ENCODE results near the gene DYNLRB1. TPM values are rescaled to one million over a fixed set of nuclear protein-coding genes. Genes with fewer than 3 reads are reported as not detected.

The DYNLRB1 gene
- total and polyA plus RNA-seq, 4 donors, result 15.8 to 66.9 (median 44.8) TPM

GRCh38 chr20:34500823-34501222, 15.4 kb upstream of the DYNLRB1 start:
- H3K9ac ChIP-seq (ENCODE audit: low read depth in 1 of 2, low read length in 2 of 2), result no peak overlapping the region
- H3K9me3 ChIP-seq (ENCODE audit: control insufficient read depth in 4 of 4, low read length in 3 of 4), result no peaks in the 10 kb centered on the region
- no peak for DNase-seq (ENCODE audit: low spot score)
- no peaks in the 10 kb centered on the region for H3K27me3 ChIP-seq (ENCODE audit: control insufficient read depth in 4 of 4, insufficient read depth in 4 of 4, low read length in 3 of 4)
- 95% methylated on average over 1 of the region's 1 CpG for WGBS
- TF ChIP-seq FOXA1 (IDR thresholded peaks at IDR 0.05) (no peak), TAF1 (conservative IDR thresholded peaks at IDR 0.05) (no peak), RAD21 (IDR thresholded peaks at IDR 0.05) (no peak), FOXA2 (IDR thresholded peaks at IDR 0.05) (no peak), HNF4G (IDR thresholded peaks at IDR 0.05) (no peak), MAX (IDR thresholded peaks at IDR 0.05) (no peak), CTCF (IDR thresholded peaks at IDR 0.05; ENCODE audit: low read depth, low read length, missing input control) (no peak), SP1 (IDR thresholded peaks at IDR 0.05) (no peak)
- peaks cover 10 to 38% (median 29%) of the 10 kb centered on the region in 4 donors for H3K36me3 ChIP-seq (ENCODE audit: control insufficient read depth in 4 of 4, insufficient read depth in 3 of 4, low read depth in 1 of 4, low read length in 3 of 4)
- H3K4me1 ChIP-seq (ENCODE audit: control insufficient read depth in 4 of 4, insufficient read depth in 4 of 4, low read length in 3 of 4), result no peaks in the 10 kb centered on the region
- H3K4me3 ChIP-seq (ENCODE audit: low read depth in 1 of 3, low read length in 3 of 3), result no peak overlapping the region
- H3K27ac ChIP-seq (ENCODE audit: low read depth in 1 of 2, low read length in 2 of 2), result no peak overlapping the region

GRCh38 chr20:34506480-34506879, 9.7 kb upstream of the DYNLRB1 start:
- no peaks in the 10 kb centered on the region for H3K9me3 ChIP-seq (ENCODE audit: control insufficient read depth in 4 of 4, low read length in 3 of 4)
- H3K4me1 ChIP-seq (ENCODE audit: control insufficient read depth in 4 of 4, insufficient read depth in 4 of 4, low read length in 3 of 4), result peaks cover 0 to 9% (median 3%) of the 10 kb centered on the region in 4 donors
- no peaks in the 10 kb centered on the region for H3K27me3 ChIP-seq (ENCODE audit: control insufficient read depth in 4 of 4, insufficient read depth in 4 of 4, low read length in 3 of 4)
- WGBS, result 90% methylated on average over 3 of the region's 3 CpGs
- no peak overlapping the region for H3K9ac ChIP-seq (ENCODE audit: low read depth in 1 of 2, low read length in 2 of 2)
- peaks cover 9 to 54% (median 31%) of the 10 kb centered on the region in 4 donors for H3K36me3 ChIP-seq (ENCODE audit: control insufficient read depth in 4 of 4, insufficient read depth in 3 of 4, low read depth in 1 of 4, low read length in 3 of 4)
- no peak for DNase-seq (ENCODE audit: low spot score)
- H3K4me3 ChIP-seq (ENCODE audit: low read depth in 1 of 3, low read length in 3 of 3), result no peak overlapping the region
- TF ChIP-seq GABPA (IDR thresholded peaks at IDR 0.05 in 1 of 2, conservative IDR thresholded peaks at IDR 0.05 in 1 of 2) (no peak), MAX (IDR thresholded peaks at IDR 0.05) (no peak), FOXA2 (IDR thresholded peaks at IDR 0.05) (no peak), TAF1 (conservative IDR thresholded peaks at IDR 0.05) (no peak), HNF4A (conservative IDR thresholded peaks at IDR 0.05) (no peak), SP1 (IDR thresholded peaks at IDR 0.05) (no peak), YY1 (IDR thresholded peaks at IDR 0.05) (no peak)
- H3K27ac ChIP-seq (ENCODE audit: low read depth in 1 of 2, low read length in 2 of 2), result no peak overlapping the region

GRCh38 chr20:34507702-34508413, 8.4 kb upstream of the DYNLRB1 start:
- no peak for TF ChIP-seq HNF4G (IDR thresholded peaks at IDR 0.05)
- TF ChIP-seq ZBTB33 (IDR thresholded peaks at IDR 0.05), result no peak
- TF ChIP-seq EGR1 (IDR thresholded peaks at IDR 0.05; ENCODE audit: low read depth in 2 of 2), result no peak
- no peak for TF ChIP-seq TAF1 (conservative IDR thresholded peaks at IDR 0.05)
- no peak for TF ChIP-seq ATF3 (IDR thresholded peaks at IDR 0.05)
- no peak for TF ChIP-seq NR2F2 (IDR thresholded peaks at IDR 0.05)
- TF ChIP-seq REST (IDR thresholded peaks at IDR 0.05), result no peak
- TF ChIP-seq GABPA (IDR thresholded peaks at IDR 0.05 in 1 of 2, conservative IDR thresholded peaks at IDR 0.05 in 1 of 2), result no peak
- TF ChIP-seq HNF4A (conservative IDR thresholded peaks at IDR 0.05), result no peak
- no peak for TF ChIP-seq RAD21 (IDR thresholded peaks at IDR 0.05)
- TF ChIP-seq YY1 (IDR thresholded peaks at IDR 0.05), result no peak
- TF ChIP-seq FOXA2 (IDR thresholded peaks at IDR 0.05), result no peak
- TF ChIP-seq RXRA (IDR thresholded peaks at IDR 0.05), result no peak
- no peak for TF ChIP-seq FOXA1 (IDR thresholded peaks at IDR 0.05)
- H3K36me3 ChIP-seq (ENCODE audit: control insufficient read depth in 4 of 4, insufficient read depth in 3 of 4, low read depth in 1 of 4, low read length in 3 of 4), result peaks cover 10 to 51% (median 27%) of the 10 kb centered on the region in 4 donors

More at GRCh38 chr20:34507702-34508413, 8.4 kb upstream of the DYNLRB1 start:
- no peak overlapping the region for H3K4me3 ChIP-seq (ENCODE audit: low read depth in 1 of 3, low read length in 3 of 3)
- H3K9me3 ChIP-seq (ENCODE audit: control insufficient read depth in 4 of 4, low read length in 3 of 4), result no peaks in the 10 kb centered on the region
- DNase-seq (ENCODE audit: low spot score), result no peak
- H3K9ac ChIP-seq (ENCODE audit: low read depth in 1 of 2, low read length in 2 of 2), result no peak overlapping the region
- no peak overlapping the region for H3K27ac ChIP-seq (ENCODE audit: low read depth in 1 of 2, low read length in 2 of 2)
- WGBS, result 95% methylated on average over 4 of the region's 4 CpGs
- no peaks in the 10 kb centered on the region for H3K27me3 ChIP-seq (ENCODE audit: control insufficient read depth in 4 of 4, insufficient read depth in 4 of 4, low read length in 3 of 4)
- H3K4me1 ChIP-seq (ENCODE audit: control insufficient read depth in 4 of 4, insufficient read depth in 4 of 4, low read length in 3 of 4), result peaks cover 5 to 18% (median 11%) of the 10 kb centered on the region in 4 donors
